NK-92 treated with Interleukin-12 subunit alpha and Interleukin-12 subunit beta, amount 100 ng/mL, for 24 hours (cell line): ENCODE results near the gene FBXL20.

ENCODE experiments used
- DNase-seq: peaks from one replicate; lab custom pipeline; 2025; lab: John Stamatoyannopoulos, UW

The FBXL20 gene

DNA sequence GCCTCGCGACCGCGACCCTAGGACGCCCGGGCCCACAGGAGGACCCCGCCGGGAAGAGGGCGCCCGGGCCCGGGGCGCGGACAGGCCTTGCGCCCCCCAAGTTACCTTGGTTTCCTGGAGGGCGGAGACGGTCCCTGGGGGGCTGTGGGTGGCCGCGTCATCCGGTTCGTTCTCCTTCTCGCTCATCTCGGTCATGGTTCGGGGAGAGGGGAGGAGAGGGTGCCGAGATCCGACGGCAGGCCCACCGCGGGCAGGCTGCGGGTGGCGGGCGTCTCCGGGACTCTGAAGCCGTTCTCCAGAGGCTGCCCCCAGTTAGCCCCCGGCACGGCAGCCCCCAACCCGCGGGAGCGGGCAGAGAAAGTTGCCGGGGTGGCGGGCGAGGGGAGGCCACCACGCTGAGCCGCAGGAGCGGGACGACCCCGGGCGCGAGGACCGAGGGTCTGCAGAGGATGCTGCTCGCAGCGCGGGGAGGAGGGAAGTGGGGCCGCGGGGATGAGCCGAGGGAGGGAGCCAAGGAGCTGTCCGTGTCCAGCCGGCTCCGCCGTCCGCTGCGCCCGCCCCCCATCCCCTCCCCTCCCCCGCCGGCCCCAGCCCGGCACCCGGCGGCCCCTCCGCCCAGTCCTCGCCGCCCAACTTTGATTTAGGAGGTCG is 176.0 kb downstream of the FBXL20 start, which contains the start of gene STAC2:
Gene STAC2, minus strand, starts transcription at position 638 of the 651 bp plus-strand sequence. Its CDS starts 443 bp downstream, at position 195.
- no peak for DNase-seq

DNA sequence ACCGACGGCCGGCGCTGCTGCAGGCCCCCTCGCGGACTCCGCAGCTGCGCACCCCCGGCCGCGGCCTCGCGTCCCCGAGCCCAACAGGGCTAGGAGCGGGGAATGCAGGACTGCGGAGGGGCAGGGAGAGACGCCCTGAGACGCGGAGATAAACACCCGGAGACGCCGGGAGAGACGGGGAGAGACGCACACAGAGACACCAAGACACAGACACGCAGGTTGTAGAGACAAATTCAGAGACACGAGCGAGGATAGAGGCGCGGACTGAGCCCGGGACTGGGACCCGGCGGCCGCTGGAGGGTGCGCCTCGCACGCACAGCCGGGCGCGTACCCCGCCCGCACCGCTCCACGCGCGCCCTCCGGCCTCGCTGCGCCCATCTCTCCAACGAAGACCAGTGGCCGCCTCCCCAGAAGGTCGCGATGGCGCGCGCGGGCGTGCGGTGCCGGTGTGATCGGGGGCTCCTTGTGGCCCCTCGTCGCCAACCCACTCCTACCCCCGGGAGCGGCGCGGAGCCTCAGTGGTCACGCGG is 176.6 kb downstream of the FBXL20 start:
- no peak for DNase-seq

DNA sequence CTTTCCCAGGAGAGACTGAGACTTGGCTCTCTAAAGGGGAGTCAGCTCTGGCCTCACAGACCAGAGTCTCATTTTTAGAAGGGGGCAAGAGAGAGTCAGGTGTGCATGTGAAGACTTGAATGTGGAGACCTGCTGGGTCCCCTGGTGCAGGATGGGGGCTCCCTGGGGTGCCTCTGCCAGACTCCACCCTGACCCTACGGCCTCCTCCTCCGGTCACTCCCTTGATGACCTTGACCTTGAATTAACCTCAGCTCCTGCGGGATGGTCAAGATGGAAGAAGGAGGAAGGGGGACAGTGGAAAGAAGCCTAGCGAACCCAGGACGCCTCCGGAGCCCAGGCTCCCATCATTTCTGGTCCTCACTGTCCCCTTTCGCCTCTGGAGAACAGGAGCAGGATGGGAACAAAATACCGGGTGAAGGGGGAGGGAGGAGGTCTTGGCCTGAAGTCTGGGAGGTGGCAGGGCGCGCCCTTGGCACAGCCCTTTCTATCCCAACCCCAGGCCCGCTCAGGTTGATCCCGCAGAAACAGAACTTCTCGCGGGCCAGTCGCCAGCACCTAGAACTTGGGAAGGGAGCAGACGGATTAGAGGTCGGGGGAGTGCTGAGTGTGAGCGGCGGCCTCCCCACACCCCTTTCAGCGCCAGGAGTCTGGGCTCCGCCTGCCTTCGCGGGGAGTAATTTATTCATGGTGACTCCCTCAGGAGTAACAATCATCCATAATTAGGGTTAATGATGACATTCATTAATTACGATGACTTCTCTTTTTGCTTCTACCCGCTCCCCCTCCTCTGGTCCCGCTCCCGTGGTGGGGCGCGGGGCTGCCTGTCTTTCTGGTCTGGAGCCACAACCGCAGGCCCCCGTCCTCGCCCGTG is 177.3 kb downstream of the FBXL20 start:
- DNase-seq: no peak

DNA sequence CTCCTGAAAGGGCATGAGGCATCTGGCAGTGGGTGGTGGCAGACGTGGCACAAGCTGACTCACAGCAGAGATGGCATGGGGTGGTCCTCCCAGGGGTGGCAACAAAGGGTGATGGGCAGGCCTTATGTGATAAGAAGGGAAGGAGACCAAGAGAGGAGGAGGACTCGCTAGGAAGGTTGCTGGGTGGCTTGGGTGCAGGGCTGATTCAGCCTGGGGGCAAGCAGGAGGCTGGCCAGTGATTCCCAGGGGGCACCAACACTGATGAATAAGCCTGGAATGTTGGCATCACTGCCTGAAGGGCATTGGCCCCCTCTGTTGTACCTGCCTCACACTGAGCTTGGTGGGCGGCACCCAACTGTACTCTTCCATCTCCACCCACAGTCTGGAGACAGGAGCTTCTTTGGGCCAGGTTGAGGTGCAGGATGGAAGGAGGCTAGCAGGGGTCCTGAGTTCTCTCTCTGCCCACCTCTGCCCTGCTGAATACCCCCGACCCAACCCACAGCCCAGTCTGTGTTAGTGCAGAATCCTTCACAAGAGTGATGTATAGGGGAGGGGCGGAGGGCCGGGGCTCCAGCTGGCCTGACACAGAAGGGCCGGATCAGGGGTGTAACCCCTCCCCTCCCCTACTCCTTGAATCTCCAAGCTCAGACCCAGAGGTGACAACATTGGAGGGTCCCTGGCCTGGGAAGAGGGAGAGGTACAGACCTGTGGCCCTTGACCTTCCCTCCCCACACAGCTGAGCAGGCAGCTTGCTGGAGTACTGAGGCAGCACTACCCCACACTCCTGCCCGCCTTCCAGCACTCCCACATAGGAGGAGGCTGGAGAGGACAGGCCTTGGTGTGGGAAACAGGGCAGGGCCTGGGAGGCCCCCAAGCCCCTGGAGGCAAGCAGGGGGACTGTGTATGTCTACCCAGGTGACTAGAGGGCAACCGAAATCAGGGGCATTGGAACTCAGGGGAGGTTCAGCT is 178.3 kb downstream of the FBXL20 start:
- DNase-seq: no peak

DNA sequence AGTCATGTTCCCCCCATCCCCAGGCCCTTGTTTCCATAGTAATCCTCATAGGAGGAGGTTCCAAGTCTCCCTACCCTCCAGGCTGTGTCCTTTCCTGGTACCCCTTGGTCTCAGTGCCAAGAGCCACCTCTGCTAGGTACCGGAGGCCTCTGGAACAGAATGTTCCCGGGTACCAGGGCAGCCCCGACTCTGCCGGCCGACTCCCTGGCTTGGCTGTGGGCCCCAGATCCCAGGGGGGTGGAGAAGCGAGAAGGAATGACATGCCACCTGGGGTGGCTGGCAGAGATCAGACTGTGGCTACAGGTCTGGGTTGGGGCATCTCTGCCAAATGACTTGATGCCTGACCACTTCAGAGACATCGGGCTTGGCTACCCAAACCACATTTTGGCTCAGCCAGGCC is 179.3 kb downstream of the FBXL20 start:
- no peak for DNase-seq

DNA sequence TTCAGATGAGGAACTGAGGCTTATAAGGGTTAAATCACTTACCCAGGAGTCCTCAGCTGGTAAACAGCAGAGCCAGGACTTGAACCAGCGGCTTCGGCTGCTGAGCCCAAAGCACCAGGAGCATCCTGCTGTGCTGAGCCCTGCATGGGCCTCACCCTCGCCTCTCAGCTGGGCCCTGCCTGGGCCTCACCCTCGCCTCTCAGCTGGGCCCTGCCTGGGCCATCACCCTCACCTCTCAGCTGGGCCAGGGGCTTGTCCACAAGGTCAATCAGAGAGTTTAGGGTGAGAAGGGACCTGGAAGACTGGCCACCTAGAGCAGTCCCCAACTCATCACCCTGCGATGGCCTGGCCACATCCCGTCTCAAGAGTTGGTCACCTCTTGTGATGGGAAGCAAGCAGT is 179.9 kb downstream of the FBXL20 start:
- no peak for DNase-seq

DNA sequence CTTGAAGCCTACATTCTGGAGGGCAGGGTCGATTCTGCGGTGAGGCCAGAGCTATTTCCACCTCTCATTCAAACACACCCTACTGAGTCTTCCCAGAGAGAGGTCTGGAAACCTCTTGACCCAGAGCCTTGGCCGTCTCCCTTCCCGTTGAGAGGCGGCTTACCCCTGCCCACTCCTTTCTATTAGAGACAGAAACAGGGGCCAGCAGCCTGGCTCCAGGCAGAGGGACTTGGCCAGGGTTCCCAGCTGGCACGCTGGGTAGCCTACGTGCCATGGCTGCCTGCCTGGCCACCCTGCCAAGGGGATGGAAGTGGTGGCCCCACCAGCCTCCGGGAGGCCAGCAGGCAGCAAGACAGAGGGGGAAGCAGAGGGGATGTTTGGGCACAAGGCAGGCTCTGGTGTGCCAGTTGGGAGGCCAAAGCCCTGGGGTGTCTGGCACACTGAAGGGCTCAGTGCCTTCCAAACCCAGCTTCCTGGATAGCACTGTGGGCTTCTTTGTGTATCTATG is 181.7 kb downstream of the FBXL20 start:
- no peak for DNase-seq

DNA sequence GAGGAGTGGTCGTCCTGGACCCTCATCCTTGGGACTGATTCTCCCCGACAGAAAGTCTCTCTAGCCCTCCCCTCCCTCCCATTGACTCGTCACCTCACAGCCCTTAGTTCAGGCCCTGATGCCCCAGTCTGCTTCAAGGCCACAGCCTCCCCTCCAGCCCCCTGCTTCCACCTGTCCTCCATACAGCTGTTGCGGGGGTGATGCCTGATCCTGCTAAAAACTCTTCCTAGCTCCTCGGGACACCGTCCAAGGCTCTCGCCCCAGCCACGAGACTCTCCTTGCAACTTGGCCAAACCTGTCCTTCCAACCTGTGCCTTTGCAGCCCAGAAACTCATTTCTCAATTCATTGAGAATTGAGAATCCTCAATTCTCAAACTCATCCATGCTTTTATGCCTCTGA is 182.5 kb downstream of the FBXL20 start:
- no peak for DNase-seq

DNA sequence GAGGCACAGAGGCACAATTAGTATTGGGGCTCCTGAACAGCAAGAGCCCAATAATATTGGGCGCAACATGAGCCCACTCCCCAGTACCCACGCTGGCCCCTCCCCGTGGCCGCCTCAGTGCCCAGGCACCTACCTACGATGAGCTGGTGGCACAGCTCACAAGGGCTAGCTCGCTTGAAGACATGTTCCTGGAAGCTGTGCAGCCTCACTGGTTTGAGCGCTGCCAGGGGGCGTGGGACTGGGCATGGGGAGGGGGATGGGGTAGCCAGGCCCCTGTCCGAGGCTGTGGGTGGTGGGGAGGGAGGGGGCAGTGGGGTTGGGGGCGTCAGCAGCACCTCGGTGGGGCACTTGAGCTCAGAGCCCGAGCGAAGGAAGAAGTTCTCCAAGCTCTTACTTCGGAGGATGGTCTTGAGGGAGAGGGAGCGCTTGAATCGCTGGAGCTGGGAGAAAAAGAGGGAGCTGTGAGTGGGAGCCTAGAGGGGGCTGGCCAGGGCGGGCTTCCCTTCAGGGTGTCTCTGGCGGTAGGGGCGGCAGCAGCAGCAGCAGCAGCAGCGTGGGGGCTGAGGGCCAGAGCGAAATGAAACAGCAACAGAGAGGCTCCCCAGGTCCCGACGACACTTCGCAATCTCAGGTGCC is 183.6 kb downstream of the FBXL20 start:
- no peak for DNase-seq

DNA sequence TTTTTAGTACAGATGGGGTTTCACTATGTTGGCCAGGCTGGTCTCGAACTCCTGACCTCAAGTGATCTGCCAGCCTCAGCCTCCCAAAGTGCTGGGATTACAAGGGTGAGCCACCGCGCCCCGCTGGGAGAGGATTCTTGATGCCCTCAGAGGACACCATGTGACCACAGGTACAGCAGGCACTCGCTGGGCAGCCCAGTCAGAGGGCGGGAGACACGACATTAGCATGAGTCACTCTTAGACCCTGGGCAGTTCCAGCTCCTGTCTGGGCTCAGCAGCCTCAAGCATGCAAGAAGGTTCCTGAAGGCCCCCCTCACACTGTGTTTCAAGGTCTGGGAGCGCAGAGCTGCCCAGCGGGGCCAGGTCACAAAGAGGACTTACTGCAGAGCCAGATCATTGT is 187.6 kb downstream of the FBXL20 start:
- no peak for DNase-seq

DNA sequence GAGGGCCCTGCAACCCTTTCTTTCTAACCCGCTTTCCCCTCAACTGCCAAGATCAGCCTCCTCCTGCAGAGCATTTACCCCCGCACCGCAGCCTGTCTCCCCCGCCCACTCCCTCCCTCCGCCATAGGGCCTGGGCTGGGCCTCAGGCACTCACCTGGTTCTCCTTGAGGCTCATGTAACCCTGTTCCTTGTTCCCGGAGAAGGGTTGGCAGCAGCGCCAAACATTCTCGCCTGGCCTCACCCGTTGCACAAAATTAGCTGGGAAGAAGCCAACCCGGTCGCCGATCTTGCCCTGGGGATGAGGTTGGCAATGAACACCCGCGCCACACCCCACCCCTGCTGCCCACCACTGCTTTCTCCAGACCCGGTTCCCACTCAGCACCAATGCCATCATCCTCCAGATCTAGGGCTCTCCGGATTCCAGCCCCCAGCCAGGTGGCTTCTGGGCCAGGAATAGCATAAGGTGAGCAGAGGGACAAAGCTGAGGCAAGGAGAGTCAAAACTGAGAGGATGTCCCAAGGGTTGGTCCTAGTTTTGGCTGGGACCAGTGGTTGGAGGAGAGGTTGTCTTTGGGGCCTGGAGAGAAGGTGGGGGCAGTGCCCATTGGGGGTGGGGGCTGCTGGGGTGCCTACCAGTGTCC is 188.5 kb downstream of the FBXL20 start:
- DNase-seq: no peak

DNA sequence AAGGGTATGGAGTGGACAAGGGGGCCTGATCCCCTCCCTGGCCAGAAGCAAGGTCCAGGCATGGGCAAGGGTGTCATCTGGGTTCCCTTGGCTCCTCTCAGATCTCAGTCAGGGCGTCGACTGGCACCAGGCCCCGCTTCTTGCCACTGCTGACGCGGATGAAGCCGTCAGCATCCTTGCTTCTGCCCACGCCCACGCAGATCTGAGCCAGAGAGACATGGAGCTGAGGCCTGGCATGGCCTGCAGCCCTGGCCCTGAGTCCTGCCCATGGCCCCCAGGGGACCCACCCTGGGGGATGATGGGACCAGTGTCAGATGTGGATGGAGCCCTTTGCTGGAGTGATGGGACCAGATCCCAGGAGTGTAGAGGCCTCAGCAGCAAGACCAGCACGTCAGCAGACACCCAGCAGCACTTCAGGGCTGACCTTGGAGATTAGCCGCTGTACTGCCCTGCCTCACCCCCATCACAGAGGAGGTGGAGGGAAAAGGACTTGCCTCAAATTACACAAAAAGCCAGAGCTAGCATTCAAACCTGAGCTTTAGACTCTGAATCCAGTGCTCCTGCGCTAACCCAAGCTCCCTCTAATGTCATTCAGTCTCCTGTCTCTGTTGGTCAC is 189.1 kb downstream of the FBXL20 start:
- no peak for DNase-seq

DNA sequence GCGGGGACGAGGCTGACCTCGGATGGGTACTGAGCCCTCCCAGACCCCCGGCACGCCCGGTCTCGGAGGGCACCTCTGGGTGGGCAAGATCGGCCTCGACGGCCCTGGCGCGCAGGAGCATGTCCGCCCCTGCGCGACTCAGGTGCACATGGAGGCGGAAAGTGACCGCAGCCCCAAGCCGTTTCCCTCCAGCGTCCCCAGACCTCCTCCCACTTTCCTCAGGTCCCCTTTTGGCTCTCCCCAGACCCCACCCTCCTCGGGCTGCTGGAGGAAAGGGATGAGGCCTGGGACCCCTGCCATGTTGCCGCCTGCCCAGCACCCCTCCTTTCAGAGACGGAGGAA is 191.4 kb downstream of the FBXL20 start:
- DNase-seq: no peak

DNA sequence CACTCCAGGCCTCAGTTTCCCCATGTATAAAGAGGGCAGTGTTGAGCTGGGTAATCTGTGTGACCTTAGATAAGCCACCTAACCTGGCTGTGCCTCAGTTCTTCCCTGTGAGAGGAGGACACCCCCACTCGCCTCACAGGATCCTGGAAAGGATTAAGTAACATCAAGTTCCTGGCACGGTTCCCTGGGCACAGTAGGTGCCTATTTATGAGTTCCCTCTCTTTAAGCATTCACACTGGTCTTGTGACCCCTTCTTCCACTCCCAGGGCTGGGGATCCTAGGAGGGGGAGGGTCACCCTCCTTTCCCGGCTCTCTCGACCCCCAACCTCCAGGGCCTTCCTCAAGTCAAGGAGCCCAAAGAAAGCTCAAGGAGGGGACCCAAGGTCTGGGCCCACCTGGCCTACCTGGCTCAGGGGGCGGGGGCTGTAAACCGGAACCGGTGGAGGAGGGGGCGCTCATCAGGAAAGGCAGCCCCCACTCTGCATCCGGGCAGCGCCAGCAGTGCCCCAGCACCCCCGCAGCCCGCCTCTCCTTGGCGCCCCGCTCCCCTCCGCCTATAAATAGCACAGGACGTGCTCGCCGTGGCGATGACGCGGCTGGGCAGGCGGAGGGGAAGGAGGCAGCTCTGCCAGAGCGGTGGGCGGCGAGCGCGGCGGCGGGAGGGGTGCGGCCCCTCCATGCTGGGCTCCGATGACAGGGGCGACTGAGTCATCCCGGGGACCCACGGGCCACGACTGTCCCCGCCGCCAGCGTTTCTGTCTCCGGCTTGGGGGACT is 191.9 kb downstream of the FBXL20 start:
- DNase-seq: no peak

DNA sequence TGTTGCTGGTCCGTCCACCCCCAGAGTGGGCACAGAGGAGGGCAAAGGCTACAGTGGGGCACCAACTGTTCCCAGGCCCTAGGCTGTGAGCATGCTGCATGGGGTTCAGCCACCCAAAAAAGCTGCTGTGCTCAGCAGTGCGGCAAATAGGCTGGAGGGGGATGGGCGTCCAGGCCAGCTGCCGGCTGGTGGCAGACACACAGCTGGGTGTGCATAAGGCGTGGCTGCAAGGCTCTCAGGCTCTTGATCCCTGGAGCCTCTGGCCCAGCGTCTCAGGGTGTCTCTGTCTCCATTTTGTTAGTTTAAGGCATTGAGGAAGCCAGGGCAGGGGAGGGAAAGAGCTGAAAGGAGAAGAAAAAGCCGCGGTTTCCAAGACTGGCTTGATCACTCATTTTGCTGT is 192.5 kb downstream of the FBXL20 start:
- DNase-seq: no peak

DNA sequence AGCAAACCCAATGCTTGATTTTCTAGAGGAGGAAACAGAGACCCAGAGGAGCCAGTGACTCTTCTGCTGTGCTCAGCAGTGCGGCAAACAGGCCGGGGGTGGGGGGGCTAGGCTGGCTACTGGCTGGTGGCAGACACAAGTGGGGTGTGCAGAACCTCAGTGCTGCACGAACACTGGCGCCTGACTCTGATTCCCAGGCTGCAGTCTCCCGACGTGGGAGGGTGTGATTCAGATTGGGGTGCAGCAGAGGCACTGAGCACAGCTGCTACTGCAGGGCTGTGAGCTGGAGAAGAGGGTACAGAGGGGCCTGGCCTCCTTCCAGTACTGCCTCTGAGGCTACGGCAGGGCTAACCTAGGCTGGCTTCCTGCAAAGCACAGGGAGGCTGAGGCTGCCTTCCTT is 193.3 kb downstream of the FBXL20 start:
- no peak for DNase-seq

DNA sequence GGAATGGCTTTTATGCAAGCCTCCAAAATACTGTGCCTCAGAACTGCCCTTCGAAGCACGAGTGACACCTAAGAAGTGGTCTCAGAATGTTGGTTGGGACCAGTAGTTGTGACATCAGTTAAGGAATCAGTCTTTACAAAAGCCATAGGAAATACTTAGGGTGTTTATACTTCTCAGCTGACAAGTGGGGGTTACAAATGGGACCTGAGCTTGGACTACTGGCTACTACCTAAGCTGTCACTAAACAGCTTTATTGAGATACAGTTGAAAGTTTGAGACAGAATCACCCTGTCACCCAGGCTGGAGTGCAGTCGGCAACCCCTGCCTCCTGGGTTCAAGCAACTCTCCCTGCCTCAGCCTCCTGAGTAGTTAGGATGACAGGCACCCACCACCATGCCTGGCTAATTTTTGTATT is 196.3 kb downstream of the FBXL20 start:
- no peak for DNase-seq

DNA sequence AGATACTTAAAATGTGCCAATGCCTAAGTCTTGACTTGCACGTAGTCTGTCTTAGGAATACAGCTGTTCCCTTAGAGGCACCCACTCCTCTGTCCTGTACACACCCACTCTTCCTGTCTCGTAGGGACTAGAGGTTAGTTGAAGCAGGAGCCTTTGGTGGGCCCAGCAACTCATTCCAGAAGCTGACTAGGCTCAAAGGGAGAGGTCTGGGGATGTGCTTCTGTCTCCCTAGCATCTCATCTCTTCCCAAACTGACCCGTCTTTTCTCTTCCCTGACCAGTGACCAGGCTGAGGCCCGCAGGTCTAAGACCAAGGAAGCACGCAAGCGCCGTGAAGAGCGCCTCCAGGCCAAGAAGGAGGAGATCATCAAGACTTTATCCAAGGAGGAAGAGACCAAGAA is 197.2 kb downstream of the FBXL20 start:
- DNase-seq: no peak
